Esophagus muscularis mucosa (tissue), 4 donors: ENCODE data around the gene NRXN2. TPM values are rescaled to one million over a fixed set of nuclear protein-coding genes. Genes with fewer than 3 reads are reported as not detected.
A peak's percentile ranks its signal among the peaks of the same experiment; 100 is the strongest.

Experiments used
- DNase-seq: peaks from one replicate; pipeline ENCODE4 v3.0.0-alpha.2; 2017; ENCODE audit errors: extremely low spot score
- H3K27ac ChIP-seq, 4 donors: fragments of 200-600 bp; sonication (generic); replicated peaks in 1 of 4; 1 replicate in 3 of 4; 2 replicates in 1 of 4; pipeline ENCODE4 v1.5.1; 2016 to 2019; ENCODE audit warnings: mild to moderate bottlenecking in 1 of 4
- H3K27me3 ChIP-seq, 4 donors: fragments of 200-600 bp; sonication (generic); one replicate each; pipeline versions ENCODE4 v1.5.1 to v1.6.0; 2016 to 2019
- H3K36me3 ChIP-seq, 4 donors: fragments of 200-600 bp; sonication (generic); one replicate each; pipeline ENCODE4 v1.5.1; 2016 to 2019
- H3K4me1 ChIP-seq, 4 donors: fragments of 200-600 bp; sonication (generic); one replicate each; pipeline ENCODE4 v1.5.1; 2016 to 2019
- H3K4me3 ChIP-seq, 4 donors: fragments of 200-600 bp; sonication (generic); 1 replicate in 2 of 4; 2 replicates in 2 of 4; pipeline ENCODE4 v1.5.1; 2016 to 2019; ENCODE audit warnings: mild to moderate bottlenecking in 4 of 4, moderate library complexity in 1 of 4
- H3K9me3 ChIP-seq, 4 donors: fragments of 200-600 bp; sonication (generic); 1 replicate in 3 of 4; 2 replicates in 1 of 4; pipeline ENCODE4 v1.5.1; 2016 to 2019
- CTCF ChIP-seq, 3 experiments: fragments of 200-600 bp in 2 of 3; fragments of 450-650 bp in 1 of 3; sonication (generic) in 2 of 3; IDR thresholded peaks; one replicate each; pipeline ENCODE4 v1.5.1; 2017 to 2019; ENCODE audit warnings: antibody characterized with exemption in 3 of 3, mild to moderate bottlenecking in 2 of 3, moderate library complexity in 1 of 3
- EP300 ChIP-seq: sonication (generic); formaldehyde crosslinking; IDR thresholded peaks from one replicate; pipeline ENCODE4 v1.6.1; 2017; ENCODE audit warnings: antibody characterized with exemption
- POLR2A ChIP-seq: fragments of 450-650 bp; IDR thresholded peaks from one replicate; pipeline ENCODE4 v1.6.1; 2017; ENCODE audit warnings: antibody characterized with exemption, moderate library complexity, mild to moderate bottlenecking, low read depth
- POLR2AphosphoS5 ChIP-seq, 2 donors: sonication (generic); formaldehyde crosslinking; IDR thresholded peaks; one replicate each; pipeline ENCODE4 v1.6.1; 2017; ENCODE audit warnings: antibody characterized with exemption in 2 of 2
- WGBS: methylation state at CpG from one replicate; pipeline ENCODE4 v1.1.5; 2018; 5-methylcytosine and 5-hydroxymethylcytosine counted together
- intact Hi-C: fragments of 100-400 bp; cut with DNase I; formaldehyde crosslinking; loops from one replicate; pipeline ENCODE4 v1.15.1; 2023
- total RNA-seq, 4 donors: library from RNA; depleted of rRNA; stranded (reverse); fragments of >200 nt; gene quantifications; one replicate each; pipeline versions ENCODE4 v1.1.0 to v1.2.1, GENCODE V29; 2016

The NRXN2 gene
- total RNA-seq, 4 donors from 2014 or later: 2.1 to 12.9 (median 4.3) TPM

GRCh38 chr11:64679846-64680245, 43.2 kb downstream of the NRXN2 start:
- TF ChIP-seq CTCF (IDR thresholded peaks at IDR 0.05) (no peak), EP300 (no peak), POLR2AphosphoS5 (IDR thresholded peaks at IDR 0.05) (no peak), POLR2A (no peak)
- no peaks in the 10 kb centered on the region for H3K9me3 ChIP-seq
- peaks cover 0 to 35% (median 0%) of the 10 kb centered on the region in 4 donors for H3K27me3 ChIP-seq
- peaks cover 9 to 13% (median 12%) of the 10 kb centered on the region in 4 donors for H3K4me1 ChIP-seq
- DNase-seq: no peak
- intact Hi-C loops: no loop called here
- H3K4me3 ChIP-seq: no peak overlapping the region
- H3K36me3 ChIP-seq: no peaks in the 10 kb centered on the region
- H3K27ac ChIP-seq: no peak overlapping the region
- 69% methylated on average over 1 of the region's 2 CpGs for WGBS

- Histone ChIP-seq H3K27me3 (peaks cover 0 to 37% (median 0%) of the 10 kb centered on the region in 4 donors), H3K4me1 (peaks cover 10 to 13% (median 12%) of the 10 kb centered on the region in 4 donors), H3K4me3 (no peak overlapping the region), H3K9me3 (no peaks in the 10 kb centered on the region), H3K36me3 (no peaks in the 10 kb centered on the region), H3K27ac (no peak overlapping the region)
- DNase-seq: no peak
- WGBS: 86% methylated on average over 6 of the region's 6 CpGs
- intact Hi-C loops: no loop called here
- TF ChIP-seq POLR2A (no peak), POLR2AphosphoS5 (IDR thresholded peaks at IDR 0.05) (no peak), CTCF (IDR thresholded peaks at IDR 0.05) (no peak), EP300 (no peak)
Observed at GRCh38 chr11:64677441-64678023, 45.5 kb downstream of the NRXN2 start.

GRCh38 chr11:64676261-64676615, 46.8 kb downstream of the NRXN2 start:
- WGBS: 90% methylated on average over 2 of the region's 2 CpGs

GRCh38 chr11:64675450-64676260, 47.3 kb downstream of the NRXN2 start:
- 55% methylated on average over 15 of the region's 19 CpGs for WGBS

More at GRCh38 chr11:64676261-64676615, 46.8 kb downstream of the NRXN2 start:
- Histone ChIP-seq H3K4me3 (no peak overlapping the region), H3K27me3 (peaks cover 0 to 48% (median 0%) of the 10 kb centered on the region in 4 donors), H3K36me3 (no peaks in the 10 kb centered on the region), H3K27ac (no peak overlapping the region), H3K9me3 (no peaks in the 10 kb centered on the region), H3K4me1 (peaks cover 10 to 13% (median 12%) of the 10 kb centered on the region in 4 donors)
- TF ChIP-seq CTCF (IDR thresholded peaks at IDR 0.05) (no peak), EP300 (no peak), POLR2AphosphoS5 (IDR thresholded peaks at IDR 0.05) (no peak), POLR2A (no peak)
- no peak for DNase-seq
- intact Hi-C loops: no loop called here

More at GRCh38 chr11:64675450-64676260, 47.3 kb downstream of the NRXN2 start:
- peaks cover 0 to 54% (median 0%) of the 10 kb centered on the region in 4 donors for H3K27me3 ChIP-seq
- no peak for TF ChIP-seq POLR2A
- TF ChIP-seq EP300: no peak
- TF ChIP-seq CTCF (IDR thresholded peaks at IDR 0.05): no peak
- peak in 1 of 2 donors; percentile 49 for TF ChIP-seq POLR2AphosphoS5 (IDR thresholded peaks at IDR 0.05)
- peaks cover 10 to 13% (median 12%) of the 10 kb centered on the region in 4 donors for H3K4me1 ChIP-seq
- no peak overlapping the region for H3K27ac ChIP-seq
- no peak overlapping the region for H3K4me3 ChIP-seq
- DNase-seq: no peak
- intact Hi-C loops: no loop called here
- H3K36me3 ChIP-seq: no peaks in the 10 kb centered on the region
- no peaks in the 10 kb centered on the region for H3K9me3 ChIP-seq
